HepG2 (cell line): ENCODE data around the gene RAD18. TPM values are rescaled to one million over a fixed set of nuclear protein-coding genes. Genes with fewer than 3 reads are reported as not detected.
A peak's percentile ranks its signal among the peaks of the same experiment; 100 is the strongest.

Experiments used
- ADNP ChIP-seq: sonication (generic); formaldehyde crosslinking; IDR thresholded peaks from 2 replicates; pipeline ENCODE4 v1.4.0; 2020; ENCODE audit warnings: missing genetic modification reagents
- CBX1 ChIP-seq: IDR thresholded peaks from one replicate; pipeline ENCODE4 v1.6.1; 2016; ENCODE audit warnings: antibody characterized with exemption, low read depth
- ETV5 ChIP-seq: IDR thresholded peaks from 2 replicates; pipeline ENCODE4 v1.6.1; 2018; ENCODE audit warnings: missing biosample characterization, missing genetic modification reagents, inconsistent platforms, borderline replicate concordance
- FOXO1 ChIP-seq: sonication (generic); formaldehyde crosslinking; IDR thresholded peaks from 2 replicates; pipeline ENCODE4 v1.4.0; 2020; ENCODE audit warnings: missing genetic modification reagents
- HNRNPLL ChIP-seq: fragments of 200-400 bp; formaldehyde crosslinking; IDR thresholded peaks from 2 replicates; pipeline ENCODE4 v1.6.1; 2017; ENCODE audit warnings: mild to moderate bottlenecking, low read depth, low read length; ENCODE audit not compliant: poor library complexity, severe bottlenecking
- JUND ChIP-seq: sonication (generic); formaldehyde crosslinking; IDR thresholded peaks from 2 replicates; pipeline ENCODE4 v1.8.0; 2022; ENCODE audit warnings: mild to moderate bottlenecking, missing genetic modification reagents
- KMT2A ChIP-seq: sonication (generic); formaldehyde crosslinking; IDR thresholded peaks from 2 replicates; pipeline ENCODE4 v1.4.0; 2020; ENCODE audit warnings: missing genetic modification reagents
- LCORL ChIP-seq, 2 experiments: fragments of 450-650 bp in 1 of 2; sonication (generic) in 1 of 2; formaldehyde crosslinking in 1 of 2; IDR thresholded peaks; 2 replicates each; pipeline versions ENCODE4 v1.5.0 to v1.6.1; 2017 to 2020; ENCODE audit warnings: antibody characterized with exemption in 1 of 2, missing genetic modification reagents in 1 of 2
- MAZ ChIP-seq, 2 experiments: sonication (generic) in 1 of 2; formaldehyde crosslinking in 1 of 2; IDR thresholded peaks; 2 replicates each; pipeline versions ENCODE4 v1.5.0 to v1.6.1; 2012 to 2020; ENCODE audit warnings: low read depth in 2 of 2, mild to moderate bottlenecking in 2 of 2, borderline replicate concordance in 1 of 2, improper control_type of control experiment in 1 of 2, low read length in 1 of 2, missing genetic modification reagents in 1 of 2, moderate library complexity in 1 of 2
- MED13 ChIP-seq: sonication (generic); formaldehyde crosslinking; IDR thresholded peaks from 2 replicates; pipeline ENCODE4 v1.5.0; 2020; ENCODE audit warnings: missing genetic modification reagents
- NFYB ChIP-seq: sonication (generic); formaldehyde crosslinking; IDR thresholded peaks from 2 replicates; pipeline ENCODE4 v1.4.0; 2020; ENCODE audit warnings: missing genetic modification reagents
- NR2F2 ChIP-seq: IDR thresholded peaks from 2 replicates; pipeline ENCODE4 v1.6.1; 2012; ENCODE audit warnings: low read depth, inconsistent platforms, borderline replicate concordance
- PITX1 ChIP-seq: sonication (generic); formaldehyde crosslinking; IDR thresholded peaks from 2 replicates; pipeline ENCODE4 v1.5.1; 2020; ENCODE audit warnings: mild to moderate bottlenecking, missing genetic modification reagents
- SIX4 ChIP-seq: sonication (generic); formaldehyde crosslinking; IDR thresholded peaks from 2 replicates; pipeline ENCODE4 v1.4.0; 2020; ENCODE audit warnings: missing genetic modification reagents
- TEAD2 ChIP-seq: sonication (generic); formaldehyde crosslinking; IDR thresholded peaks from 2 replicates; pipeline ENCODE4 v1.9.0; 2021; ENCODE audit warnings: missing genetic modification reagents
- ZNF17 ChIP-seq: sonication (generic); formaldehyde crosslinking; IDR thresholded peaks from 2 replicates; pipeline ENCODE4 v1.5.0; 2020; ENCODE audit warnings: mild to moderate bottlenecking, missing genetic modification reagents
- ZNF33A ChIP-seq: sonication (generic); formaldehyde crosslinking; IDR thresholded peaks from 2 replicates; pipeline ENCODE4 v1.5.1; 2020; ENCODE audit warnings: missing genetic modification reagents, mild to moderate bottlenecking, moderate library complexity, borderline replicate concordance
- ZNF501 ChIP-seq: sonication (generic); formaldehyde crosslinking; IDR thresholded peaks from 2 replicates; pipeline ENCODE4 v1.5.1; 2020; ENCODE audit warnings: mild to moderate bottlenecking, moderate library complexity, missing genetic modification reagents
- polyA plus RNA-seq, 8 experiments: library from polyadenylated mRNA; depleted of rRNA in 3 of 8; stranded (reverse) in 7 of 8; unstranded in 1 of 8; fragments of >200 nt; fragmentation: Illumina TruSeq in 4 of 8; extraction: Trizol in 4 of 8; gene quantifications; 2 replicates each; pipeline versions ENCODE4 v1.2.1 to v1.2.3, GENCODE V29; 2011 to 2016; ENCODE audit warnings: low read depth in 4 of 8, missing spikeins in 1 of 8, mixed read lengths in 1 of 8; ENCODE audit not compliant: insufficient read depth in 1 of 8
- total RNA-seq, 5 experiments: library from RNA; depleted of rRNA; stranded (reverse); fragments of >200 nt; fragmentation: Illumina TruSeq; extraction: Trizol; gene quantifications; 2 replicates each; pipeline ENCODE4 v1.2.3, GENCODE V29; 2016; ENCODE audit warnings: low read depth in 1 of 5
- TF ChIP-seq, protein P1 (sequence below): sonication (generic); formaldehyde crosslinking; IDR thresholded peaks from 2 replicates; pipeline ENCODE4 v1.4.0; 2020; ENCODE audit warnings: missing genetic modification reagents; ENCODE audit errors: not compliant biosample characterization
- TF ChIP-seq, protein P2 (sequence below): sonication (generic); formaldehyde crosslinking; IDR thresholded peaks from 2 replicates; pipeline ENCODE4 v1.5.0; 2020; ENCODE audit warnings: missing genetic modification reagents
- TF ChIP-seq, protein P3 (sequence below): IDR thresholded peaks from 2 replicates; pipeline ENCODE4 v1.6.1; 2012; ENCODE audit warnings: inconsistent platforms
- TF ChIP-seq, protein P4 (sequence below): sonication (generic); formaldehyde crosslinking; IDR thresholded peaks from 2 replicates; pipeline ENCODE4 v1.8.0; 2022; ENCODE audit warnings: missing genetic modification reagents, mild to moderate bottlenecking, moderate library complexity, borderline replicate concordance
- TF ChIP-seq, protein P5 (sequence below), 2 experiments: fragments of 450-650 bp in 1 of 2; sonication (generic) in 1 of 2; formaldehyde crosslinking; IDR thresholded peaks; 2 replicates each; pipeline versions ENCODE4 v1.5.0 to v1.8.0; 2020 to 2022; ENCODE audit warnings: mild to moderate bottlenecking in 1 of 2, missing genetic modification reagents in 1 of 2
- TF ChIP-seq, protein P6 (sequence below): sonication (generic); formaldehyde crosslinking; IDR thresholded peaks from 2 replicates; pipeline ENCODE4 v1.9.0; 2022; ENCODE audit warnings: low read depth, missing genetic modification reagents

Gene RAD18
- total and polyA plus RNA-seq, 2 of the 13 experiments (the other 11 are each of a cell fraction or from before 2014, with no cell fraction given): 5.9 to 20.7 TPM

DNA sequence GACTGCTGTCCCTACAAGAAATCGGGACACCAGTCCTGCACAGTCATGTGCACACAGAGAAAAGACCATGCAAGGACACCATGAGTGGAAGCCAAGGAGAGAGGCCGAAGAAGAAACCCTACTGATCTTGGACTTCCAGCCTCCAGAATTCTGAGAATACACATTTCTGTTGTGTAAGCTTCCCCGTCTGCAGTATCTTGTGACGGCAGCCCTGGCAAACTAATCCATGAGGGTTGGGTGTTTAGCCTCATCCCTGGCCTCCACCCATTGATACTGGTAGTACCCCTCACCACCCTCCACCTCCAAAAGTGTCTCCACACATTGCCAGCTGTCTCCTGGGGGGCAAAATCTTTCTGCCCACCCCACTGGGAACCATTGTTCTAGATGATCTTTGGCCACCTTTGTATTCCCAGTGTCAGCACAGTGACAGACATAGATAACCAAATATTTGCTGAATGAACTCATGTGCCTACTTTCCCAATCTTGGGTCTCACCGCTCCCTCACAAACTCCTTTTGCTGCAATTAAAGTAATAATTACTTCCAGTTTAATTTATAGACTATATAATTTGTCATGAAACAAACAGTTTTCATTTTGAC, 83.8 kb downstream of the RAD18 start (continued):
- TF ChIP-seq, protein P1, sequence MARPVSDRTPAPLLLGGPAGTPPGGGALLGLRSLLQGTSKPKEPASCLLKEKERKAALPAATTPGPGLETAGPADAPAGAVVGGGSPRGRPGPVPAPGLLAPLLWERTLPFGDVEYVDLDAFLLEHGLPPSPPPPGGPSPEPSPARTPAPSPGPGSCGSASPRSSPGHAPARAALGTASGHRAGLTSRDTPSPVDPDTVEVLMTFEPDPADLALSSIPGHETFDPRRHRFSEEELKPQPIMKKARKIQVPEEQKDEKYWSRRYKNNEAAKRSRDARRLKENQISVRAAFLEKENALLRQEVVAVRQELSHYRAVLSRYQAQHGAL (CRISPR knock-in tag): no peak
- TF ChIP-seq, protein P2, sequence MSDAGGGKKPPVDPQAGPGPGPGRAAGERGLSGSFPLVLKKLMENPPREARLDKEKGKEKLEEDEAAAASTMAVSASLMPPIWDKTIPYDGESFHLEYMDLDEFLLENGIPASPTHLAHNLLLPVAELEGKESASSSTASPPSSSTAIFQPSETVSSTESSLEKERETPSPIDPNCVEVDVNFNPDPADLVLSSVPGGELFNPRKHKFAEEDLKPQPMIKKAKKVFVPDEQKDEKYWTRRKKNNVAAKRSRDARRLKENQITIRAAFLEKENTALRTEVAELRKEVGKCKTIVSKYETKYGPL: no peak
- no peak for TF ChIP-seq TEAD2 (CRISPR knock-in tag)
- TF ChIP-seq, protein P3, sequence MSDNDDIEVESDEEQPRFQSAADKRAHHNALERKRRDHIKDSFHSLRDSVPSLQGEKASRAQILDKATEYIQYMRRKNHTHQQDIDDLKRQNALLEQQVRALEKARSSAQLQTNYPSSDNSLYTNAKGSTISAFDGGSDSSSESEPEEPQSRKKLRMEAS: no peak
- TF ChIP-seq, protein P4, sequence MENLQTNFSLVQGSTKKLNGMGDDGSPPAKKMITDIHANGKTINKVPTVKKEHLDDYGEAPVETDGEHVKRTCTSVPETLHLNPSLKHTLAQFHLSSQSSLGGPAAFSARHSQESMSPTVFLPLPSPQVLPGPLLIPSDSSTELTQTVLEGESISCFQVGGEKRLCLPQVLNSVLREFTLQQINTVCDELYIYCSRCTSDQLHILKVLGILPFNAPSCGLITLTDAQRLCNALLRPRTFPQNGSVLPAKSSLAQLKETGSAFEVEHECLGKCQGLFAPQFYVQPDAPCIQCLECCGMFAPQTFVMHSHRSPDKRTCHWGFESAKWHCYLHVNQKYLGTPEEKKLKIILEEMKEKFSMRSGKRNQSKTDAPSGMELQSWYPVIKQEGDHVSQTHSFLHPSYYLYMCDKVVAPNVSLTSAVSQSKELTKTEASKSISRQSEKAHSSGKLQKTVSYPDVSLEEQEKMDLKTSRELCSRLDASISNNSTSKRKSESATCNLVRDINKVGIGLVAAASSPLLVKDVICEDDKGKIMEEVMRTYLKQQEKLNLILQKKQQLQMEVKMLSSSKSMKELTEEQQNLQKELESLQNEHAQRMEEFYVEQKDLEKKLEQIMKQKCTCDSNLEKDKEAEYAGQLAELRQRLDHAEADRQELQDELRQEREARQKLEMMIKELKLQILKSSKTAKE (CRISPR knock-in tag): no peak
- TF ChIP-seq, protein P5, sequence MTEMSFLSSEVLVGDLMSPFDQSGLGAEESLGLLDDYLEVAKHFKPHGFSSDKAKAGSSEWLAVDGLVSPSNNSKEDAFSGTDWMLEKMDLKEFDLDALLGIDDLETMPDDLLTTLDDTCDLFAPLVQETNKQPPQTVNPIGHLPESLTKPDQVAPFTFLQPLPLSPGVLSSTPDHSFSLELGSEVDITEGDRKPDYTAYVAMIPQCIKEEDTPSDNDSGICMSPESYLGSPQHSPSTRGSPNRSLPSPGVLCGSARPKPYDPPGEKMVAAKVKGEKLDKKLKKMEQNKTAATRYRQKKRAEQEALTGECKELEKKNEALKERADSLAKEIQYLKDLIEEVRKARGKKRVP (CRISPR knock-in tag; IDR thresholded peaks at IDR 0.05): 0 out of 4 replicates have a peak, but pooled peaks of 1 of the 2 experiments have one; percentile 16
- no peak for TF ChIP-seq CBX1
- TF ChIP-seq, protein P6, sequence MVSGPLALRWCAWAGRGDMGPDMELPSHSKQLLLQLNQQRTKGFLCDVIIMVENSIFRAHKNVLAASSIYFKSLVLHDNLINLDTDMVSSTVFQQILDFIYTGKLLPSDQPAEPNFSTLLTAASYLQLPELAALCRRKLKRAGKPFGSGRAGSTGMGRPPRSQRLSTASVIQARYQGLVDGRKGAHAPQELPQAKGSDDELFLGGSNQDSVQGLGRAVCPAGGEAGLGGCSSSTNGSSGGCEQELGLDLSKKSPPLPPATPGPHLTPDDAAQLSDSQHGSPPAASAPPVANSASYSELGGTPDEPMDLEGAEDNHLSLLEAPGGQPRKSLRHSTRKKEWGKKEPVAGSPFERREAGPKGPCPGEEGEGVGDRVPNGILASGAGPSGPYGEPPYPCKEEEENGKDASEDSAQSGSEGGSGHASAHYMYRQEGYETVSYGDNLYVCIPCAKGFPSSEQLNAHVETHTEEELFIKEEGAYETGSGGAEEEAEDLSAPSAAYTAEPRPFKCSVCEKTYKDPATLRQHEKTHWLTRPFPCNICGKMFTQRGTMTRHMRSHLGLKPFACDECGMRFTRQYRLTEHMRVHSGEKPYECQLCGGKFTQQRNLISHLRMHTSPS (CRISPR knock-in tag): no peak
- no peak for TF ChIP-seq NFYB
- peak; percentile 41; the same call in 1 of the 2 replicates for TF ChIP-seq NR2F2
- no peak for TF ChIP-seq ETV5 (CRISPR knock-in tag)
- TF ChIP-seq PITX1 (CRISPR knock-in tag): no peak
- no peak for TF ChIP-seq MED13 (CRISPR knock-in tag)
- TF ChIP-seq ADNP (CRISPR knock-in tag): no peak
- no peak for TF ChIP-seq SIX4 (CRISPR knock-in tag)
- TF ChIP-seq LCORL (IDR thresholded peaks at IDR 0.05): no peak
- 0 out of 2 replicates have a peak, but pooled peaks have one; percentile 33 for TF ChIP-seq LCORL (CRISPR knock-in tag; IDR thresholded peaks at IDR 0.05)
- no peak for TF ChIP-seq MAZ (IDR thresholded peaks at IDR 0.05; ENCODE audit: borderline replicate concordance, low read depth, low read length)
- TF ChIP-seq MAZ (CRISPR knock-in tag; IDR thresholded peaks at IDR 0.05; ENCODE audit: low read depth): no peak
- TF ChIP-seq ZNF17 (CRISPR knock-in tag): no peak
- no peak for TF ChIP-seq HNRNPLL
- TF ChIP-seq ZNF501: no peak
- TF ChIP-seq ZNF33A: no peak
- TF ChIP-seq KMT2A: no peak
- no peak for TF ChIP-seq FOXO1 (CRISPR knock-in tag)
- TF ChIP-seq JUND (CRISPR knock-in tag): no peak
